H9 (cell line): ENCODE results near the gene SRGAP1. TPM values are rescaled to one million over a fixed set of nuclear protein-coding genes. Genes with fewer than 3 reads are reported as not detected.

Experiments
- DNase-seq: peaks from one replicate; pipeline ENCODE4 v3.0.0-alpha.2; 2017
- H2AFZ ChIP-seq: one replicate; pipeline ENCODE4 v1.6.1; 2013; ENCODE audit warnings: mild to moderate bottlenecking, low read length, control low read depth, moderate library complexity
- H2AK5ac ChIP-seq: 2 replicates; pipeline ENCODE4 v1.6.1; 2013; ENCODE audit warnings: low read length, control low read depth, mixed read lengths; ENCODE audit not compliant: insufficient read length
- H2BK120ac ChIP-seq: one replicate; pipeline ENCODE4 v1.6.1; 2013; ENCODE audit warnings: low read depth, mild to moderate bottlenecking, low read length, control low read depth, inconsistent platforms; ENCODE audit not compliant: poor library complexity, severe bottlenecking
- H2BK12ac ChIP-seq: 2 replicates; pipeline ENCODE4 v1.6.1; 2013; ENCODE audit warnings: low read length, control low read depth, mixed read lengths, low read depth; ENCODE audit not compliant: insufficient read length
- H2BK15ac ChIP-seq: 2 replicates; pipeline ENCODE4 v1.6.1; 2013; ENCODE audit warnings: low read depth, low read length, control low read depth
- H2BK20ac ChIP-seq: one replicate; pipeline ENCODE4 v1.6.1; 2013; ENCODE audit warnings: low read depth, mild to moderate bottlenecking, low read length, control low read depth, inconsistent platforms; ENCODE audit not compliant: poor library complexity, severe bottlenecking
- H2BK5ac ChIP-seq: 2 replicates; pipeline ENCODE4 v1.6.1; 2013; ENCODE audit warnings: low read length, control low read depth, mixed read lengths; ENCODE audit not compliant: insufficient read length
- H3K14ac ChIP-seq: 2 replicates; pipeline ENCODE4 v1.6.1; 2013; ENCODE audit warnings: low read length, control low read depth; ENCODE audit not compliant: insufficient read depth
- H3K18ac ChIP-seq: 2 replicates; pipeline ENCODE4 v1.6.1; 2013; ENCODE audit warnings: low read depth, mild to moderate bottlenecking, mixed read lengths, low read length, control low read depth; ENCODE audit not compliant: insufficient read length
- H3K23ac ChIP-seq: 2 replicates; pipeline ENCODE4 v1.6.1; 2013; ENCODE audit warnings: low read length, control low read depth, mixed read lengths, low read depth; ENCODE audit not compliant: insufficient read length
- H3K23me2 ChIP-seq: 2 replicates; pipeline ENCODE4 v1.6.1; 2013; ENCODE audit warnings: low read depth, mild to moderate bottlenecking, mixed read lengths, low read length, control low read depth; ENCODE audit not compliant: insufficient read length, poor library complexity, severe bottlenecking
- H3K27ac ChIP-seq: 2 replicates; pipeline ENCODE4 v1.5.1; 2013; ENCODE audit warnings: low read length, control low read depth, mixed read lengths, low read depth; ENCODE audit not compliant: insufficient read length
- H3K27me3 ChIP-seq: 2 replicates; pipeline ENCODE4 v1.6.1; 2013; ENCODE audit warnings: low read length, control low read depth, inconsistent platforms; ENCODE audit not compliant: insufficient read depth
- H3K4ac ChIP-seq: 2 replicates; pipeline ENCODE4 v1.6.1; 2013; ENCODE audit warnings: low read depth, mild to moderate bottlenecking, control low read depth, inconsistent platforms, low read length, moderate library complexity
- H3K4me1 ChIP-seq: 2 replicates; pipeline ENCODE4 v1.6.1; 2013; ENCODE audit warnings: low read length, control low read depth, inconsistent platforms; ENCODE audit not compliant: insufficient read depth
- H3K4me2 ChIP-seq: 2 replicates; pipeline ENCODE4 v1.6.1; 2013; ENCODE audit warnings: low read length, control low read depth, mixed read lengths; ENCODE audit not compliant: insufficient read length, insufficient read depth
- H3K56ac ChIP-seq: 2 replicates; pipeline ENCODE4 v1.6.1; 2013; ENCODE audit warnings: low read depth, mild to moderate bottlenecking, mixed read lengths, low read length, control low read depth; ENCODE audit not compliant: insufficient read length
- H3K79me1 ChIP-seq: 2 replicates; pipeline ENCODE4 v1.6.1; 2013; ENCODE audit warnings: low read depth, mild to moderate bottlenecking, moderate library complexity, low read length, control low read depth, inconsistent platforms; ENCODE audit not compliant: insufficient read depth, poor library complexity, severe bottlenecking
- H3K79me2 ChIP-seq: 2 replicates; pipeline ENCODE4 v1.6.1; 2013; ENCODE audit warnings: low read length, control low read depth, inconsistent platforms; ENCODE audit not compliant: insufficient read depth
- H3K9ac ChIP-seq: 2 replicates; pipeline ENCODE4 v1.6.1; 2013; ENCODE audit warnings: low read length, control low read depth, mixed read lengths; ENCODE audit not compliant: insufficient read length; ENCODE audit errors: extremely low read depth
- H3K9me3 ChIP-seq: one replicate; pipeline ENCODE4 v1.6.1; 2013; ENCODE audit warnings: low read depth, low read length, inconsistent platforms; ENCODE audit not compliant: control insufficient read depth
- H3T11ph ChIP-seq: one replicate; pipeline ENCODE4 v1.6.1; 2013; ENCODE audit warnings: mild to moderate bottlenecking, low read length, control low read depth, inconsistent platforms
- H4K20me1 ChIP-seq: one replicate; pipeline ENCODE4 v1.6.1; 2013; ENCODE audit not compliant: control insufficient read depth, insufficient read length, insufficient read depth
- H4K5ac ChIP-seq: 2 replicates; pipeline ENCODE4 v1.6.1; 2013; ENCODE audit warnings: low read depth, mild to moderate bottlenecking, mixed read lengths, low read length, control low read depth; ENCODE audit not compliant: insufficient read length
- H4K8ac ChIP-seq: replicated peaks from 2 replicates; pipeline ENCODE4 v1.6.1; 2013; ENCODE audit warnings: low read length, control low read depth, mixed read lengths, low read depth; ENCODE audit not compliant: insufficient read length
- H4K91ac ChIP-seq: 2 replicates; pipeline ENCODE4 v1.6.1; 2013; ENCODE audit warnings: low read depth, mild to moderate bottlenecking, moderate library complexity, mixed read lengths, low read length, control low read depth; ENCODE audit not compliant: insufficient read length
- H3K27ac Mint-ChIP-seq, 3 experiments: 2 replicates in 2 of 3; 3 replicates in 1 of 3; pipeline ENCODE4 v1.8.0; 2020 to 2021; ENCODE audit warnings: mixed read lengths in 3 of 3, mild to moderate bottlenecking in 1 of 3, moderate library complexity in 1 of 3
- H3K27me3 Mint-ChIP-seq: 2 replicates; pipeline ENCODE4 v1.8.0; 2021; ENCODE audit warnings: low read depth, mild to moderate bottlenecking, moderate library complexity, mixed read lengths
- H3K36me3 Mint-ChIP-seq, 3 experiments: 2 replicates in 2 of 3; 3 replicates in 1 of 3; pipeline ENCODE4 v1.8.0; 2020 to 2021; ENCODE audit warnings: low read depth in 3 of 3, mixed read lengths in 3 of 3; ENCODE audit not compliant: insufficient read depth in 1 of 3
- H3K4me1 Mint-ChIP-seq, 2 experiments: 2 replicates each; pipeline ENCODE4 v1.8.0; 2020; ENCODE audit warnings: mixed read lengths in 2 of 2
- H3K4me3 Mint-ChIP-seq, 2 experiments: 2 replicates in 1 of 2; 3 replicates in 1 of 2; pipeline ENCODE4 v1.8.0; 2020 to 2021; ENCODE audit warnings: mild to moderate bottlenecking in 2 of 2, mixed read lengths in 2 of 2, moderate library complexity in 1 of 2
- H3K9me3 Mint-ChIP-seq, 2 experiments: 2 replicates in 1 of 2; 3 replicates in 1 of 2; pipeline ENCODE4 v1.8.0; 2020; ENCODE audit warnings: mild to moderate bottlenecking in 2 of 2, mixed read lengths in 2 of 2, moderate library complexity in 1 of 2
- WGBS: extraction: QIAGEN DNeasy Blood & Tissue Kit; methylation state at CpG from one replicate; pipeline ENCODE4 v1.1.7; 2013; ENCODE audit warnings: missing lambda C conversion rate, low lambda C conversion rate, mixed read lengths; ENCODE audit not compliant: insufficient read length; ENCODE audit errors: extremely low coverage; 5-methylcytosine and 5-hydroxymethylcytosine counted together
- total RNA-seq: library from RNA; stranded (reverse); gene quantifications from 2 replicates; pipeline ENCODE4 v1.2.1, GENCODE V29; 2021
- TF ChIP-seq, protein P1 (sequence below): fragments of 200-600 bp; sonication (generic); conservative IDR thresholded peaks from 3 replicates; pipeline ENCODE4 v1.8.0; 2021; ENCODE audit warnings: antibody characterized with exemption, mild to moderate bottlenecking

SRGAP1 gene
- total RNA-seq, 1 experiment from 2014 or later = 4.8 TPM

DNA sequence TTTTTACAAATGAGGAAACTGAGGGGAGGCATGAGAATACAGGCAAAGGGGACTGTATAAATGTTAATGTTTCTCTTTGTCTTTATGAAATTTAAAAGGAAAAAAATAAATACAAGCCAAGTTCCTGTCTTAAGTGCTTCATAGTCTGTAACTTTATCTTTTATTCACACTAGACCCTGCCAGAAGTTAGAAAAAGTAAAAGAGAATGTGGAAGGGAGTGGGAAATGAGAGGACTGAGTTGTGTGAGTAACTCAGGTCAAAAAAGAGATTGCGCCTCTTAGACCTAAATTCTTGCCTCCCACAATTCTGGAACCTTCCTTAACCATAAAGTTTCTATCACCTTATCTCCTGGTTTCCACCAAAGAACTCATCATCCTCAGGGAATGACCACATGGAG is 236.5 kb downstream of the SRGAP1 start:
- Histone ChIP-seq H4K91ac (no peak overlapping the region), H3K18ac (no peak overlapping the region), H2BK120ac (no peak overlapping the region), H3K79me2 (no peaks in the 10 kb centered on the region), H3K27me3 (no peaks in the 10 kb centered on the region), H4K20me1 (no peaks in the 10 kb centered on the region), H4K5ac (no peak overlapping the region), H2AK5ac (no peak overlapping the region), H3K23me2 (no peaks in the 10 kb centered on the region), H2AFZ (no peak overlapping the region), H2BK20ac (no peak overlapping the region), H3K79me1 (no peaks in the 10 kb centered on the region), H3K4ac (no peak overlapping the region), H2BK15ac (no peak overlapping the region), H2BK5ac (no peak overlapping the region), H3T11ph (no peak overlapping the region), H3K9ac (no peak overlapping the region), H3K4me2 (no peak overlapping the region), H3K9me3 (no peaks in the 10 kb centered on the region), H3K14ac (no peak overlapping the region), H3K4me1 (peaks cover 3% of the 10 kb centered on the region; the same call in 1 of the 2 replicates), H3K27ac (no peak overlapping the region), H2BK12ac (no peak overlapping the region), H3K23ac (no peak overlapping the region), H3K56ac (no peak overlapping the region), H4K8ac (no peak overlapping the region)
- peaks cover 0 to under 1% of the 10 kb centered on the region in 2 experiments; a peak in 1 of 5 replicates for H3K9me3 Mint-ChIP-seq
- DNase-seq = no peak
- peaks cover 4 to 12% (median 4%) of the 10 kb centered on the region in 3 experiments; a peak in 6 of 7 replicates for H3K36me3 Mint-ChIP-seq
- peak overlapping the region in 2 of 3 experiments; percentile 12 to 34; a peak in 1 of 7 replicates for H3K27ac Mint-ChIP-seq
- no peaks in the 10 kb centered on the region for H3K27me3 Mint-ChIP-seq
- no CpG with 5 or more reads among the region's 1 CpG for WGBS
- peaks cover 21 to 23% of the 10 kb centered on the region in 2 experiments for H3K4me1 Mint-ChIP-seq
- TF ChIP-seq, protein P1, sequence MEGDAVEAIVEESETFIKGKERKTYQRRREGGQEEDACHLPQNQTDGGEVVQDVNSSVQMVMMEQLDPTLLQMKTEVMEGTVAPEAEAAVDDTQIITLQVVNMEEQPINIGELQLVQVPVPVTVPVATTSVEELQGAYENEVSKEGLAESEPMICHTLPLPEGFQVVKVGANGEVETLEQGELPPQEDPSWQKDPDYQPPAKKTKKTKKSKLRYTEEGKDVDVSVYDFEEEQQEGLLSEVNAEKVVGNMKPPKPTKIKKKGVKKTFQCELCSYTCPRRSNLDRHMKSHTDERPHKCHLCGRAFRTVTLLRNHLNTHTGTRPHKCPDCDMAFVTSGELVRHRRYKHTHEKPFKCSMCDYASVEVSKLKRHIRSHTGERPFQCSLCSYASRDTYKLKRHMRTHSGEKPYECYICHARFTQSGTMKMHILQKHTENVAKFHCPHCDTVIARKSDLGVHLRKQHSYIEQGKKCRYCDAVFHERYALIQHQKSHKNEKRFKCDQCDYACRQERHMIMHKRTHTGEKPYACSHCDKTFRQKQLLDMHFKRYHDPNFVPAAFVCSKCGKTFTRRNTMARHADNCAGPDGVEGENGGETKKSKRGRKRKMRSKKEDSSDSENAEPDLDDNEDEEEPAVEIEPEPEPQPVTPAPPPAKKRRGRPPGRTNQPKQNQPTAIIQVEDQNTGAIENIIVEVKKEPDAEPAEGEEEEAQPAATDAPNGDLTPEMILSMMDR = no peak
- H3K4me3 Mint-ChIP-seq = no peak overlapping the region
